T1000 (cell line): ENCODE measurements around the gene TCF4.

Experiments
- DNase-seq: peaks from one replicate; lab custom pipeline; 2025; ENCODE audit warnings: mixed read lengths; lab: John Stamatoyannopoulos, UW

The TCF4 gene

GRCh38 chr18:55588111-55588869 lies at the start of gene TCF4:
Gene TCF4, minus strand, starts transcription at chr18:55588192. Its CDS starts 1,076 bp downstream, at chr18:55587116.
- no peak for DNase-seq

DNA sequence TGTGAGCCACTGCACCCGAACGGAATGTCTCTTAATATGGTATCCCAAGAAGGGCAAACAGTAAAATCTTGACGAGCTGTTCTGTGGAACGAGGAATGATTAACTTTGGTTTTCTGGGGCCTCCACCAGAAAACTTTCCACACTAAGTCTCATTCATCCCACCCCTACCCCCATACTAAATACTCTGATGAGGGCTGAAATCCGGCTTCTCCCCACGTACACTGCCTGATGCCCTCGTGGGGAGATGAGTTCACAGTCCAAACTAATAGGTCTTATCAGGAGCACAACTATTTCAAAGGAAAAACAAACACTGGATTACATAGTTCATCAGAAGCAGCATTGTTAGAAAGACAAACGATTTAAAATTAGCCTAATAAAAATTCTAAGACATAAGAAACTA lies 49.2 kb upstream of the TCF4 start:
- DNase-seq: no peak

- DNase-seq: no peak
These were observed 47.4 kb upstream of the TCF4 start for GRCh38 chr18:55635439-55635838.

DNA sequence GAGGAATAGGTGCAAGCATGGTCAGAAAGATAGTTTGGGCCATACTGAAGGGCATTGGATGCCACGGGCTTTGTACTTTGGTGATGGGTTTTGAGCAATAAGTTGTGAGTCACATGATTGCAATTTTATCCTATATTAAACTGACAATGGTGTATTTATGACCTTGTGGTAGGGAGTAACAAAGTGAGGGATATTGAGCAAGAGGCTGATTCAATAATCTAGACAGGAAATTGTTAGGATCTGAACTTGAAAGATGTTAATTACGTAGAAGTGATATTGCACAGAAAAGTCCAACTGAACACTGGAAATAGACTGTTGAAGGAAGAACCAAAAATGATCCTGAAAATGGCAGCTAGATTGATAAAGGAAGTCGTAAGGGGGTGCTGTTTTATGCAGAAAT lies 46.6 kb upstream of the TCF4 start:
- DNase-seq: peak; percentile 1

- DNase-seq: no peak
These were observed 45.0 kb upstream of the TCF4 start for GRCh38 chr18:55633032-55633431.

GRCh38 chr18:55629133-55629532 lies 41.1 kb upstream of the TCF4 start:
- no peak for DNase-seq

GRCh38 chr18:55627007-55627406 lies 39.0 kb upstream of the TCF4 start:
- no peak for DNase-seq

DNA sequence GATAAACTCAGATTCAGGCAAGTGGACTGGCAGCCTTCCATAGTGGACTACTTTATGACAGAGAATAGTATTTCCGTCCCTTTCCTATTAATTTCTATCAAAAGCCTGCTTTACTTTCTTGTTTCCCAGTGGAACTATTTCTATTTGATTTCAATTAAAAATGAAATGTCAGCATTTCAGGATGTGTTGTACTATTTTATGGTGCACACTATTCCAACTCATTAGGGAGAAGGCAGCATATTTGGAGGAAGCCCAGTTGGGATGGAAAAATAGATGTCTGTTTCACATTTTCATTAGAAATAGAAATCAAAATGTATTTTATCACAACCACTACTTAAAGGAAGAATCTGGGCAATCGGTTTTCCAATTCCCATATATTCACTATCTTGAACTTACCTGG lies 37.9 kb upstream of the TCF4 start:
- DNase-seq: no peak

- DNase-seq: no peak
These were observed 35.6 kb upstream of the TCF4 start for GRCh38 chr18:55623626-55624025.

- no peak for DNase-seq
These were observed 22.5 kb upstream of the TCF4 start for GRCh38 chr18:55610506-55610905.

GRCh38 chr18:55609160-55609825 lies 21.3 kb upstream of the TCF4 start:
- no peak for DNase-seq

DNA sequence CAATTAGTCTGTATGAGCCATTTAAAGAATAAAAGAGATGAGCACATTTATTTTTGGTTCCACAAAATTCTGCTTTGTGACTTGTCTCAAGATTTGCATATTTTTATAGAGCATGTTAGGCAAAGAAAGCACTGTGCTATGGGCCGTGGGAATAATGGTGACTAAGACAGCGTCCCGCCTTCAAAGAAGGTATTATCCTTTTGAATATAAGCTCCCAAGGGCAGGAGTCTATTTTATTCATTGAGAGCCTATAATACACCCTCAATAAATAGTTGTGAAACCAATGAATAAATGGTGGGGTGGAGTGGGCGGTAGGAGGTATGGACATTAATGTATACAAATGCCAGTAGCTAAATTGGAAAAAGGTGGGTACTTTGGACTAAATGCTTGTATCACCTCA lies 20.5 kb upstream of the TCF4 start:
- no peak for DNase-seq

DNA sequence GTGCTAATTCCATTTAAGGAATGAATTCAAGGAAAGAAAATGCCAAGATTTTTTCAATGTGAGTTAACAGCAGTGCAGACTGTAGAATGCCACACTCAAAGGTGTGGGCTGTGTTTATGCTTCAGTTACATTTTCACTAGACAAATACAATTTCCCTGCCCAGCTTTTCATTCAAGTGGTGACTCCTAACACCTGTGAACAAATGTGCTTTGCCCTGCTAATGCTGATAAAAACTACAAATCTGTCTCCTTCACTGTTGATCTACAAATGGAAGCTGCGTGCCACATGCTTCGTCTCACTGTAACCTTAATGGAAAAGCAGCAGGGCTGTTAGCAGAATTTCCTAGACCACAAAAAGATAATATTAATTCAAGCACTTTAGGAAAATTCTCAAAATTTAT lies 19.8 kb upstream of the TCF4 start:
- DNase-seq: no peak

DNA sequence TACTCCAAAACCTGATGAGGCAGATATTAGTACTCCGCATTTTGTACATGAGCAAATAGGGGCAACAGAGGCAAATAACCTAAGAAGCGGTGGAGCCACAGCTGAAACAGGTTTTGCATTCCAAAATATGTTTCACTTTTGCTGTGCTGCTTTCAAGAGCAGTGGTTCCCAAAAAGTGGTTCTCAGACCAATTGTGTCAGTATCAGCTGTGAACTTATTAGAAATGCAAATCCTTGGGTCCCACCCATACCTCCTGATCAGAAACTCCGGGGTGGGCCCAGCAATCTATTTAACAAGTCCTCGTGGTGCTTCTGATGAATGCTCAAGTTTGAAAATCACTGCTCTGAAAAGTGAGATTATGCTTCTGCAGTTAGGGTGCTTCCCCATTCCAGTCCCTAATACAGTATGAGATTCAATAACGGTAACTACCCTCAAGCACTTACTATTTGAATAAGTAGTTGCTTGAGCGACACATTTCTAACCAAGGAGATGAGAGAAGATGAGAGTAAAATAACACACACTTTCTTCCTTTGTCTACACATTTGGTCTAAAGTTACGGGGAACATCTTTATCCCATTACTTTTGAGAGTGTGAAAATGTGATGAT lies 17.8 kb upstream of the TCF4 start:
- no peak for DNase-seq

GRCh38 chr18:55603775-55604174 lies 15.8 kb upstream of the TCF4 start:
- no peak for DNase-seq

DNA sequence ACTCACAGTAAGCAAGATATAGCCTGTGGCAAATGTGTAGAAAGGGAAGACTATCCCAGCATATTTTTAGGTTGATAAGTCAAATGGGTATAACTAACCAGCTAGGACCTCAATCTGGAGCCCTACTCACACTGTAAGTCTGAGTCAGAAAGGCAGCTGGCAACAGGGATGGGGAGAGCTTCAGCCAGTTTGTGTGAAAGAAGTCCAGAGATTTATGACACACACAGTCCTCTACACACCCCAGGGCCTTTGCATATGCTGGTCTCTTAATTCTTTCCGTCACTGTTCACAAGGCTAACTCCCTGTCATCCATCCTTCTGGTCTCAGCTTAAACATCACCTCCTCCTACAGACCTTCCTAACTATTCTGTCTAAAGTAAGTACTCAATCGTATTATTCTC lies 5.9 kb upstream of the TCF4 start:
- no peak for DNase-seq

- DNase-seq: no peak
These were observed 4.6 kb upstream of the TCF4 start for GRCh38 chr18:55592572-55592971.

DNA sequence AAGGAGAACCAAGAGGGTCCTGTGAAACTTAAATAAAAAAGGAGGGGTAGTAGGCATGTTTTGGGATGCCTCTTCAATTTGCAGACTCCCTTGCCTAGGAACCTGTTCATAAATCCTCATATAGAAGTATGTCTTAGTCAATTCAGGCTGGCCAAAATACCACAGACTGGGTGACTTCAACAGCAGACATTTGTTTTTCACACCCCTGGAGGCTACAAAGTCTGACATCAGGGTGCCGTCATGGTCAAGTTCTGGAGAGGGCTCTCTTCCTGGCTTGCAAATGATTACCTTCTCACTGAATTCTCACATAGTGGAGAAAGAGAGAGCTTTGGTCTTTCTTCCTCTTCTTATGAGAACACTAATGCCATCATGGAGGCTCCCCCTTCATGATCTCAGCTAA lies 4.1 kb upstream of the TCF4 start:
- no peak for DNase-seq

GRCh38 chr18:55589625-55590291 lies 1.8 kb upstream of the TCF4 start:
- peak; percentile 85 for DNase-seq

- DNase-seq: no peak
These were observed 1.0 kb upstream of the TCF4 start for GRCh38 chr18:55588870-55589595.

DNA sequence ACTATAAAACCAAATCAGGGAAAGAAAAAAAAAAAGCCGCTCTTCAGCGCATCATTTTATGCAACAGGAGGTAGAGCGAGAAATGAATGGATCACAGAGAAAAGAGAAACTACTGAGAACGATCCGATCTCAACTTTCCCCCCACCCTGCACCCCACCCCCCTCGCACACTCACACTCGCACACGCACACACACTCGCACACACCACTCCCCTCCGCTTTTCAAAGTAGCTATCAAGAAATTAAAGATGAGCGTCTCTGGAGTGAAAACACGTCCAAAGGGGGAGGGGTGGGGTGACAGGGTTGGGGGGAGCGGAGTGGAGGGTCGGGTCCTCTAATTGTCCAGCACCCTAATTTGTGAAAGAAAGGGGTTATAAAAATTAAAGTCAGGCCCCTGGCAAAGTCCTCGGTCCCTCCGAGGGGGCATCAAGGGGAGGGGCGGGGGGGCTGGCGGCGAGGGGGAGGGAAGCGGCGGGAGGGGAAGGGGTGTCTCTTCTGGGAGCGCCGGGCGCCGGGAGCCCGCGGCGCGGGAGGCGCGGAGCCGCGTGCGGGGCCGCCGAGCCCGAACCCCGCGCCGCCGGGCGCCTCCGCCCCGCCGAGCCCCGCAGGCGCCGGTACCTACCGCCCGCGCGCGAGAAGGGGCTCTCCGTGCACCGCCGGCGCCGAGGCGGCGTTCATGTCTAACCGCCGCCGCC lies 428 bp downstream of the TCF4 start:
- no peak for DNase-seq
